B cell (primary cell): ENCODE data around the gene EIPR1. TPM values are rescaled to one million over a fixed set of nuclear protein-coding genes. Genes with fewer than 3 reads are reported as not detected.

Experiments used
- ATAC-seq: fragments of 200-7000 bp; cut with Tn5 transposase; one replicate; pipeline ENCODE4 v1.10.0; 2021; ENCODE audit warnings: low read depth, mild to moderate bottlenecking, moderate number of reproducible peaks, moderate library complexity
- CTCF ChIA-PET: fragments of 350-600 bp; sonication (Branson Sonifier 250); formaldehyde crosslinking; loops from one replicate; lab custom pipeline; 2021; ENCODE audit warnings: antibody characterized with exemption, inconsistent platforms; lab: Charles Lee
- POLR2A ChIA-PET: fragments of 350-600 bp; sonication (Branson Sonifier 250); formaldehyde crosslinking; loops from one replicate; lab custom pipeline; 2021; ENCODE audit warnings: antibody characterized with exemption; lab: Charles Lee
- DNase-seq: peaks from one replicate; pipeline ENCODE4 v3.0.0; 2013
- H2AFZ ChIP-seq: 2 replicates; pipeline ENCODE4 v1.6.1; 2012; ENCODE audit warnings: mild to moderate bottlenecking, low read depth, low read length; ENCODE audit not compliant: insufficient read depth, poor library complexity, severe bottlenecking
- H3K27ac ChIP-seq, 2 donors: 1 replicate in 1 of 2; 2 replicates in 1 of 2; pipeline ENCODE4 v1.5.1; 2012 to 2013; ENCODE audit warnings: low read length in 2 of 2, mild to moderate bottlenecking in 2 of 2, moderate library complexity in 1 of 2
- H3K27me3 ChIP-seq, 4 experiments: fragments of 200-600 bp in 1 of 4; sonication (generic) in 1 of 4; replicated peaks in 1 of 4; 1 replicate in 2 of 4; 2 replicates in 2 of 4; pipeline versions ENCODE4 v1.6.1 to v1.7.0; 2013 to 2016; ENCODE audit warnings: low read length in 3 of 4, mild to moderate bottlenecking in 2 of 4, mixed read lengths in 1 of 4, moderate library complexity in 1 of 4; ENCODE audit not compliant: insufficient read depth in 4 of 4, control insufficient read depth in 3 of 4; ENCODE audit errors: control extremely low read depth in 1 of 4
- H3K36me3 ChIP-seq, 2 experiments: replicated peaks in 1 of 2; 1 replicate in 1 of 2; 2 replicates in 1 of 2; pipeline versions ENCODE4 v1.6.1 to v1.7.1; 2013; ENCODE audit warnings: low read length in 1 of 2; ENCODE audit not compliant: insufficient read depth in 2 of 2, control insufficient read depth in 1 of 2; ENCODE audit errors: control extremely low read depth in 1 of 2, extremely low read depth in 1 of 2
- H3K4me1 ChIP-seq, 2 donors: fragments of 200-600 bp in 1 of 2; sonication (generic) in 1 of 2; 1 replicate in 1 of 2; 2 replicates in 1 of 2; pipeline versions ENCODE4 v1.5.1 to v1.6.1; 2013 to 2017; ENCODE audit warnings: low read length in 2 of 2; ENCODE audit not compliant: control insufficient read depth in 2 of 2, insufficient read depth in 2 of 2
- H3K4me2 ChIP-seq: replicated peaks from 2 replicates; pipeline ENCODE3; 2012; ENCODE audit warnings: mild to moderate bottlenecking, low read depth, low read length; ENCODE audit not compliant: poor library complexity, severe bottlenecking
- H3K4me3 ChIP-seq, 5 experiments: fragments of 200-600 bp in 1 of 5; sonication (generic) in 1 of 5; 1 replicate in 3 of 5; 2 replicates in 2 of 5; pipeline versions ENCODE4 v1.5.1 to v1.7.0; 2011 to 2016; ENCODE audit warnings: low read length in 4 of 5, mild to moderate bottlenecking in 4 of 5, low read depth in 2 of 5, control low read depth in 1 of 5, moderate library complexity in 1 of 5; ENCODE audit not compliant: insufficient read depth in 1 of 5; ENCODE audit errors: control extremely low read depth in 1 of 5, extremely low read depth in 1 of 5
- H3K79me2 ChIP-seq: fragments of 200-600 bp; sonication (generic); one replicate; pipeline ENCODE4 v1.6.0; 2016; ENCODE audit warnings: low read length; ENCODE audit not compliant: control insufficient read depth, insufficient read depth
- H3K9ac ChIP-seq: fragments of 200-600 bp; sonication (generic); 2 replicates; pipeline ENCODE4 v1.6.1; 2017; ENCODE audit warnings: mild to moderate bottlenecking, low read length, moderate library complexity
- H3K9me3 ChIP-seq, 3 donors: one replicate each; pipeline versions ENCODE4 v1.6.1 to v1.7.1; 2013; ENCODE audit warnings: low read length in 2 of 3; ENCODE audit not compliant: control insufficient read depth in 2 of 3, insufficient read depth in 1 of 3; ENCODE audit errors: control extremely low read depth in 1 of 3
- H4K20me1 ChIP-seq: 2 replicates; pipeline ENCODE4 v1.6.0; 2012; ENCODE audit warnings: mild to moderate bottlenecking, low read length; ENCODE audit not compliant: insufficient read depth, control insufficient read depth, poor library complexity, severe bottlenecking
- H3K27ac Mint-ChIP-seq: one replicate; pipeline ENCODE4 v1.8.0; 2021; ENCODE audit warnings: mixed read lengths
- H3K27me3 Mint-ChIP-seq: one replicate; pipeline ENCODE4 v1.8.0; 2021; ENCODE audit warnings: mixed read lengths
- H3K4me1 Mint-ChIP-seq: one replicate; pipeline ENCODE4 v1.8.0; 2021; ENCODE audit warnings: mixed read lengths
- H3K4me3 Mint-ChIP-seq: one replicate; pipeline ENCODE4 v1.8.0; 2021; ENCODE audit warnings: mixed read lengths
- H3K9me3 Mint-ChIP-seq: one replicate; pipeline ENCODE4 v1.8.0; 2022; ENCODE audit warnings: mixed read lengths; ENCODE audit not compliant: insufficient read depth
- CTCF ChIP-seq: fragments of 200-600 bp; IDR thresholded peaks from one replicate; pipeline ENCODE4 v1.8.0; 2022; ENCODE audit warnings: antibody characterized with exemption, mild to moderate bottlenecking
- EZH2 ChIP-seq: IDR thresholded peaks from 2 replicates; pipeline ENCODE4 v1.6.1; 2012; ENCODE audit warnings: borderline replicate concordance, low read depth, mild to moderate bottlenecking, moderate library complexity, low read length; ENCODE audit not compliant: insufficient read depth, poor library complexity, severe bottlenecking
- WGBS: methylation state at CpG from one replicate; pipeline ENCODE4 v1.1.5; 2013; ENCODE audit warnings: missing lambda C conversion rate; ENCODE audit not compliant: insufficient coverage; 5-methylcytosine and 5-hydroxymethylcytosine counted together
- intact Hi-C: fragments of 100-400 bp; cut with micrococcal nuclease; formaldehyde crosslinking; loops from one replicate; pipeline ENCODE4 v1.10.0; 2022
- polyA plus RNA-seq: library from polyadenylated mRNA; depleted of rRNA; stranded (reverse); fragments of >200 nt; gene quantifications from 2 replicates; pipeline ENCODE4 v1.2.3, GENCODE V29; 2012
- total RNA-seq, 2 donors: library from RNA; stranded (reverse); fragments of 120-200 nt in 1 of 2; gene quantifications; 1 replicate in 1 of 2; 2 replicates in 1 of 2; pipeline versions ENCODE4 v1.2.3 to v1.2.4, GENCODE V29; 2013 to 2022

Gene EIPR1
- total and polyA plus RNA-seq, 2 donors (not counting 1 experiment from before 2014, with no cell fraction given): 31.8 to 37.0 TPM

- peaks cover 4 to 41% of the 10 kb centered on the region in 2 experiments for H3K36me3 ChIP-seq
- no peaks in the 10 kb centered on the region for H3K9me3 ChIP-seq
- H3K4me2 ChIP-seq: no peak overlapping the region
- no peak for TF ChIP-seq CTCF
- TF ChIP-seq EZH2: no peak
- Mint-ChIP-seq H3K27me3 (no peaks in the 10 kb centered on the region), H3K27ac (no peak overlapping the region), H3K4me3 (no peak overlapping the region), H3K4me1 (peaks cover 3% of the 10 kb centered on the region), H3K9me3 (no peaks in the 10 kb centered on the region)
- H3K79me2 ChIP-seq: peaks cover 78% of the 10 kb centered on the region
- no peak overlapping the region for H3K9ac ChIP-seq
- H3K27me3 ChIP-seq: no peaks in the 10 kb centered on the region
- intact Hi-C loops: no loop called here
- over 99% methylated on average over 29 of the region's 31 CpGs for WGBS
- ATAC-seq (no peak), DNase-seq (no peak)
- POLR2A ChIA-PET: no interaction called here
- H3K4me3 ChIP-seq: no peak overlapping the region
- H2AFZ ChIP-seq: no peak overlapping the region
- peaks cover 36% of the 10 kb centered on the region for H4K20me1 ChIP-seq
- no peaks in the 10 kb centered on the region for H3K4me1 ChIP-seq
- CTCF ChIA-PET: interaction anchor here (1.4 kb wide), 1 partner anchor 35 kb away, joined by 4 read pairs; no protein-coding TSS in a partner anchor
- H3K27ac ChIP-seq: no peak overlapping the region
These were observed 10.8 kb upstream of the EIPR1 start for GRCh38 chr2:3388412-3388738.

- ATAC-seq: no peak
These were observed 10.2 kb upstream of the EIPR1 start for GRCh38 chr2:3387644-3388411.

More at GRCh38 chr2:3387644-3388411, 10.2 kb upstream of the EIPR1 start:
- H2AFZ ChIP-seq: no peak overlapping the region
- H3K4me2 ChIP-seq: no peak overlapping the region
- H3K27ac Mint-ChIP-seq: no peak overlapping the region
- H3K4me1 ChIP-seq: no peaks in the 10 kb centered on the region
- no peak overlapping the region for H3K27ac ChIP-seq
- no peaks in the 10 kb centered on the region for H3K27me3 ChIP-seq
- peaks cover 73% of the 10 kb centered on the region for H3K79me2 ChIP-seq
- no peaks in the 10 kb centered on the region for H3K9me3 Mint-ChIP-seq
- no peak overlapping the region for H3K9ac ChIP-seq
- ChIA-PET POLR2A (no interaction called here), CTCF (interaction anchor here (1.4 kb wide), 1 partner anchor 35 kb away, joined by 4 read pairs; no protein-coding TSS in a partner anchor)
- no peak overlapping the region for H3K4me3 Mint-ChIP-seq
- H3K36me3 ChIP-seq: peaks cover 4 to 41% of the 10 kb centered on the region in 2 experiments
- intact Hi-C loops: no loop called here
- peaks cover 36% of the 10 kb centered on the region for H4K20me1 ChIP-seq
- H3K27me3 Mint-ChIP-seq: no peaks in the 10 kb centered on the region
- no peak overlapping the region for H3K4me3 ChIP-seq
- no peak for TF ChIP-seq CTCF
- no peak for TF ChIP-seq EZH2
- DNase-seq: no peak
- no peaks in the 10 kb centered on the region for H3K9me3 ChIP-seq
- 98% methylated on average over 88 of the region's 89 CpGs for WGBS
- H3K4me1 Mint-ChIP-seq: peaks cover 3% of the 10 kb centered on the region
